ENCODE data around the gene MTA3.

The MTA3 gene

GRCh38 chr2:42593282-42593681 lies 24.9 kb downstream of the MTA3 start:
- Histone ChIP-seq H2AFZ (ENCODE audit: low read length) (no peak overlapping the region), H3F3A (ENCODE audit: low read depth) (no peaks in the 10 kb centered on the region), H3K36me3 (ENCODE audit: insufficient read depth, low read length) (no peaks in the 10 kb centered on the region), H3K4me3 (ENCODE audit: low read length, poor library complexity, severe bottlenecking) (no peak overlapping the region), H3K4me2 (ENCODE audit: low read depth, low read length, poor library complexity, severe bottlenecking) (no peak overlapping the region), H3K9me2 (replicated peaks; ENCODE audit: low read depth, low read length) (no peaks in the 10 kb centered on the region), H3K4me1 (ENCODE audit: insufficient read depth, low read length, poor library complexity, severe bottlenecking) (no peaks in the 10 kb centered on the region), H3K27me3 (ENCODE audit: insufficient read depth, low read length, poor library complexity, severe bottlenecking) (no peaks in the 10 kb centered on the region), H3K79me2 (ENCODE audit: insufficient read depth, low read length) (peaks cover 22% of the 10 kb centered on the region; the same call in 1 of the 2 replicates), H3K9ac (ENCODE audit: low read depth, low read length, poor library complexity, severe bottlenecking) (no peak overlapping the region), H4K20me1 (ENCODE audit: insufficient read depth, low read length, poor library complexity, severe bottlenecking) (no peaks in the 10 kb centered on the region), H3K9me3 (ENCODE audit: insufficient read depth, low read depth, low read length) (no peaks in the 10 kb centered on the region)
- TF ChIP-seq EZH2phosphoT487 (IDR thresholded peaks at IDR 0.05; ENCODE audit: borderline replicate concordance) (no peak), CTCF (conservative IDR thresholded peaks at IDR 0.05; ENCODE audit: low read length) (no peak)

- no peak overlapping the region for H3K4me3 ChIP-seq (ENCODE audit: low read length, poor library complexity, severe bottlenecking)
- no peak overlapping the region for H3K4me2 ChIP-seq (ENCODE audit: low read depth, low read length, poor library complexity, severe bottlenecking)
- no peaks in the 10 kb centered on the region for H3K27me3 ChIP-seq (ENCODE audit: insufficient read depth, low read length, poor library complexity, severe bottlenecking)
- H4K20me1 ChIP-seq (ENCODE audit: insufficient read depth, low read length, poor library complexity, severe bottlenecking) = no peaks in the 10 kb centered on the region
- no peaks in the 10 kb centered on the region for H3F3A ChIP-seq (ENCODE audit: low read depth)
- H3K36me3 ChIP-seq (ENCODE audit: insufficient read depth, low read length) = no peaks in the 10 kb centered on the region; the same call in 1 of the 2 replicates
- no peak overlapping the region for H3K9ac ChIP-seq (ENCODE audit: low read depth, low read length, poor library complexity, severe bottlenecking)
- peaks cover 32% of the 10 kb centered on the region for H3K79me2 ChIP-seq (ENCODE audit: insufficient read depth, low read length)
- no peaks in the 10 kb centered on the region for H3K9me2 ChIP-seq (replicated peaks; ENCODE audit: low read depth, low read length)
- H2AFZ ChIP-seq (ENCODE audit: low read length) = no peak overlapping the region
- peak; percentile 42 for TF ChIP-seq CTCF (conservative IDR thresholded peaks at IDR 0.05; ENCODE audit: low read length)
- TF ChIP-seq EZH2phosphoT487 (IDR thresholded peaks at IDR 0.05; ENCODE audit: borderline replicate concordance) = no peak
- H3K9me3 ChIP-seq (ENCODE audit: insufficient read depth, low read depth, low read length) = no peaks in the 10 kb centered on the region
- H3K4me1 ChIP-seq (ENCODE audit: insufficient read depth, low read length, poor library complexity, severe bottlenecking) = no peaks in the 10 kb centered on the region
These were observed 30.2 kb downstream of the MTA3 start for GRCh38 chr2:42598656-42599055.

GRCh38 chr2:42601076-42601475 lies 32.6 kb downstream of the MTA3 start:
- Histone ChIP-seq H3F3A (ENCODE audit: low read depth) (no peaks in the 10 kb centered on the region), H2AFZ (ENCODE audit: low read length) (no peak overlapping the region), H3K9ac (ENCODE audit: low read depth, low read length, poor library complexity, severe bottlenecking) (no peak overlapping the region), H3K27me3 (ENCODE audit: insufficient read depth, low read length, poor library complexity, severe bottlenecking) (no peaks in the 10 kb centered on the region), H3K36me3 (ENCODE audit: insufficient read depth, low read length) (no peaks in the 10 kb centered on the region; the same call in 1 of the 2 replicates), H4K20me1 (ENCODE audit: insufficient read depth, low read length, poor library complexity, severe bottlenecking) (no peaks in the 10 kb centered on the region), H3K79me2 (ENCODE audit: insufficient read depth, low read length) (peaks cover 35% of the 10 kb centered on the region), H3K9me3 (ENCODE audit: insufficient read depth, low read depth, low read length) (no peaks in the 10 kb centered on the region), H3K4me2 (ENCODE audit: low read depth, low read length, poor library complexity, severe bottlenecking) (no peak overlapping the region), H3K4me3 (ENCODE audit: low read length, poor library complexity, severe bottlenecking) (no peak overlapping the region), H3K4me1 (ENCODE audit: insufficient read depth, low read length, poor library complexity, severe bottlenecking) (no peaks in the 10 kb centered on the region), H3K9me2 (replicated peaks; ENCODE audit: low read depth, low read length) (no peaks in the 10 kb centered on the region)
- TF ChIP-seq EZH2phosphoT487 (IDR thresholded peaks at IDR 0.05; ENCODE audit: borderline replicate concordance) (no peak), CTCF (conservative IDR thresholded peaks at IDR 0.05; ENCODE audit: low read length) (no peak)

All from Loucy (cell line).